ENCODE measurements around the gene JUNB. TPM values are rescaled to one million over a fixed set of nuclear protein-coding genes. Genes with fewer than 3 reads are reported as not detected.

JUNB gene
- total and polyA plus RNA-seq, 2 of the 13 experiments (the other 11 are each of a cell fraction or from before 2014, with no cell fraction given), result 7.7 to 8.2 TPM

DNA sequence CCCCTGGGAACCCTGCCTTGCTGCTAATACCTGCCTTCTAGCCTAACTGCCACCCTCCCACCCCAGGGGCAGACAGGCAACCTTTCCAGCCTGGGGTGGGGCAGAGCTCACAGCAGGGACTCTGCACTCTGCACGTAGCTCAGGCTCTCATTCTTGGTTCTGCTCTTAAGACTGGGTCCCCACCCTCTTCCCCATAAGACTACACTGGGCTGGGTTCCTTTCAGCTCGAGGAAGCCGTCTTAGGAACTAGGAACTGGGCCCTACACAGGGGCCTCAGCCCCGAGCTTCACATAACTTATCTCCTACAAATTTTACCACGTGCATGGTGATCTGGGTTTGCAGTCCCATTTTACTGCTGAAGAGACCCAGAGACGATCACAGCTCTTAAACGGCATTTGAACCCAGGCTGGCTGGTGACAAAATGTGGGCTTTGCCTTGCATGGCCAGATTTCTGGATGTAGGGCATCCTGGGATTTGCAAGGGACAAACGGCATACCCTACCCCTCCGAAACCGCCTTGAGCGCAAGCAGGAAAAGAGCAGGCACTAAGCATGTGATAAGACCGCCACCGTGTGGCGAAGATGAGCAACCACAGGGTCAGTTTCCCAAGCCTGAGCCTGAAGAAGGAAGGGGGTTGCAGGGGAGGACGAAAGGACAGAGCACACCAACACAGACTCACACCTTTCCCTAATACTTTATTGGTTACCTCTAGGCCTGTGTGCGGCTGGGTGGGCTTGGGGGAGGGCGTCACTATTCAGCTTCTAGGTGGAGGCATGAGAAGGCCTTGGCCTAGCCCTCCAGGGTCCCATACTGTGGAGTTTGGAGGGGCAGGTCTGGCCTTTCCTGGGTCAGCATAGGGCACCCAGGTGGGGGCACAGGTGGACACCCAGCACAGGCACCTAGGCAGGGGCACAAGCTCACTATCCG is 5.1 kb downstream of the JUNB start (continued):
- TF ChIP-seq, protein P1, sequence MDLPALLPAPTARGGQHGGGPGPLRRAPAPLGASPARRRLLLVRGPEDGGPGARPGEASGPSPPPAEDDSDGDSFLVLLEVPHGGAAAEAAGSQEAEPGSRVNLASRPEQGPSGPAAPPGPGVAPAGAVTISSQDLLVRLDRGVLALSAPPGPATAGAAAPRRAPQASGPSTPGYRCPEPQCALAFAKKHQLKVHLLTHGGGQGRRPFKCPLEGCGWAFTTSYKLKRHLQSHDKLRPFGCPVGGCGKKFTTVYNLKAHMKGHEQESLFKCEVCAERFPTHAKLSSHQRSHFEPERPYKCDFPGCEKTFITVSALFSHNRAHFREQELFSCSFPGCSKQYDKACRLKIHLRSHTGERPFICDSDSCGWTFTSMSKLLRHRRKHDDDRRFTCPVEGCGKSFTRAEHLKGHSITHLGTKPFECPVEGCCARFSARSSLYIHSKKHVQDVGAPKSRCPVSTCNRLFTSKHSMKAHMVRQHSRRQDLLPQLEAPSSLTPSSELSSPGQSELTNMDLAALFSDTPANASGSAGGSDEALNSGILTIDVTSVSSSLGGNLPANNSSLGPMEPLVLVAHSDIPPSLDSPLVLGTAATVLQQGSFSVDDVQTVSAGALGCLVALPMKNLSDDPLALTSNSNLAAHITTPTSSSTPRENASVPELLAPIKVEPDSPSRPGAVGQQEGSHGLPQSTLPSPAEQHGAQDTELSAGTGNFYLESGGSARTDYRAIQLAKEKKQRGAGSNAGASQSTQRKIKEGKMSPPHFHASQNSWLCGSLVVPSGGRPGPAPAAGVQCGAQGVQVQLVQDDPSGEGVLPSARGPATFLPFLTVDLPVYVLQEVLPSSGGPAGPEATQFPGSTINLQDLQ (CRISPR knock-in tag; IDR thresholded peaks at IDR 0.05), result no peak
- TF ChIP-seq, protein P2, sequence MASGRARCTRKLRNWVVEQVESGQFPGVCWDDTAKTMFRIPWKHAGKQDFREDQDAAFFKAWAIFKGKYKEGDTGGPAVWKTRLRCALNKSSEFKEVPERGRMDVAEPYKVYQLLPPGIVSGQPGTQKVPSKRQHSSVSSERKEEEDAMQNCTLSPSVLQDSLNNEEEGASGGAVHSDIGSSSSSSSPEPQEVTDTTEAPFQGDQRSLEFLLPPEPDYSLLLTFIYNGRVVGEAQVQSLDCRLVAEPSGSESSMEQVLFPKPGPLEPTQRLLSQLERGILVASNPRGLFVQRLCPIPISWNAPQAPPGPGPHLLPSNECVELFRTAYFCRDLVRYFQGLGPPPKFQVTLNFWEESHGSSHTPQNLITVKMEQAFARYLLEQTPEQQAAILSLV (CRISPR knock-in tag; IDR thresholded peaks at IDR 0.05; ENCODE audit: borderline replicate concordance), result 0 out of 2 replicates have a peak, but pooled peaks have one; percentile 23
- peak; percentile 47; the same call in 1 of the 2 replicates for TF ChIP-seq ZNF563 (CRISPR knock-in tag; IDR thresholded peaks at IDR 0.05)
- TF ChIP-seq, protein P3, sequence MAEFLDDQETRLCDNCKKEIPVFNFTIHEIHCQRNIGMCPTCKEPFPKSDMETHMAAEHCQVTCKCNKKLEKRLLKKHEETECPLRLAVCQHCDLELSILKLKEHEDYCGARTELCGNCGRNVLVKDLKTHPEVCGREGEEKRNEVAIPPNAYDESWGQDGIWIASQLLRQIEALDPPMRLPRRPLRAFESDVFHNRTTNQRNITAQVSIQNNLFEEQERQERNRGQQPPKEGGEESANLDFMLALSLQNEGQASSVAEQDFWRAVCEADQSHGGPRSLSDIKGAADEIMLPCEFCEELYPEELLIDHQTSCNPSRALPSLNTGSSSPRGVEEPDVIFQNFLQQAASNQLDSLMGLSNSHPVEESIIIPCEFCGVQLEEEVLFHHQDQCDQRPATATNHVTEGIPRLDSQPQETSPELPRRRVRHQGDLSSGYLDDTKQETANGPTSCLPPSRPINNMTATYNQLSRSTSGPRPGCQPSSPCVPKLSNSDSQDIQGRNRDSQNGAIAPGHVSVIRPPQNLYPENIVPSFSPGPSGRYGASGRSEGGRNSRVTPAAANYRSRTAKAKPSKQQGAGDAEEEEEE (CRISPR knock-in tag; IDR thresholded peaks at IDR 0.05; ENCODE audit: borderline replicate concordance), result no peak; the same call in 1 of the 2 replicates
- TF ChIP-seq, protein P4, sequence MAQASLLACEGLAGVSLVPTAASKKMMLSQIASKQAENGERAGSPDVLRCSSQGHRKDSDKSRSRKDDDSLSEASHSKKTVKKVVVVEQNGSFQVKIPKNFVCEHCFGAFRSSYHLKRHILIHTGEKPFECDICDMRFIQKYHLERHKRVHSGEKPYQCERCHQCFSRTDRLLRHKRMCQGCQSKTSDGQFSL (CRISPR knock-in tag; IDR thresholded peaks at IDR 0.05), result 0 out of 2 replicates have a peak, but pooled peaks have one; percentile 49
- no peak for TF ChIP-seq MTA1 (CRISPR knock-in tag; IDR thresholded peaks at IDR 0.05; ENCODE audit: borderline replicate concordance)
- no peak for TF ChIP-seq SRSF9 (IDR thresholded peaks at IDR 0.05; ENCODE audit: borderline replicate concordance, insufficient read depth, low read depth, low read length, poor library complexity, severe bottlenecking)
- no peak for TF ChIP-seq ZNF670 (CRISPR knock-in tag; IDR thresholded peaks at IDR 0.05; ENCODE audit: borderline replicate concordance)
- TF ChIP-seq ZNF841 (CRISPR knock-in tag; IDR thresholded peaks at IDR 0.05; ENCODE audit: borderline replicate concordance), result no peak
- no peak for TF ChIP-seq TRIM24 (CRISPR knock-in tag; IDR thresholded peaks at IDR 0.05)
- TF ChIP-seq ZNF7 (CRISPR knock-in tag; IDR thresholded peaks at IDR 0.05), result no peak
- peak; percentile 67; the same call in 1 of the 2 replicates for TF ChIP-seq IRF2 (CRISPR knock-in tag; IDR thresholded peaks at IDR 0.05)
- TF ChIP-seq ZNF44 (CRISPR knock-in tag; IDR thresholded peaks at IDR 0.05), result no peak
- no peak for TF ChIP-seq ZNF598 (CRISPR knock-in tag; IDR thresholded peaks at IDR 0.05; ENCODE audit: borderline replicate concordance)
- peak; percentile 88; the same call in 1 of the 2 replicates for TF ChIP-seq KDM3A (CRISPR knock-in tag; IDR thresholded peaks at IDR 0.05; ENCODE audit: low read depth)
- no peak for TF ChIP-seq ZFP36 (IDR thresholded peaks at IDR 0.05; ENCODE audit: borderline replicate concordance, low read depth, low read length, partially characterized antibody)
- TF ChIP-seq ZNF652 (CRISPR knock-in tag; IDR thresholded peaks at IDR 0.05; ENCODE audit: borderline replicate concordance, low read depth), result no peak
- TF ChIP-seq ZNF232 (CRISPR knock-in tag; IDR thresholded peaks at IDR 0.05; ENCODE audit: borderline replicate concordance), result no peak
- TF ChIP-seq, protein P5, sequence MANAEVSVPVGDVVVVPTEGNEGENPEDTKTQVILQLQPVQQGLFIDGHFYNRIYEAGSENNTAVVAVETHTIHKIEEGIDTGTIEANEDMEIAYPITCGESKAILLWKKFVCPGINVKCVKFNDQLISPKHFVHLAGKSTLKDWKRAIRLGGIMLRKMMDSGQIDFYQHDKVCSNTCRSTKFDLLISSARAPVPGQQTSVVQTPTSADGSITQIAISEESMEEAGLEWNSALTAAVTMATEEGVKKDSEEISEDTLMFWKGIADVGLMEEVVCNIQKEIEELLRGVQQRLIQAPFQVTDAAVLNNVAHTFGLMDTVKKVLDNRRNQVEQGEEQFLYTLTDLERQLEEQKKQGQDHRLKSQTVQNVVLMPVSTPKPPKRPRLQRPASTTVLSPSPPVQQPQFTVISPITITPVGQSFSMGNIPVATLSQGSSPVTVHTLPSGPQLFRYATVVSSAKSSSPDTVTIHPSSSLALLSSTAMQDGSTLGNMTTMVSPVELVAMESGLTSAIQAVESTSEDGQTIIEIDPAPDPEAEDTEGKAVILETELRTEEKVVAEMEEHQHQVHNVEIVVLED (CRISPR knock-in tag; IDR thresholded peaks at IDR 0.05; ENCODE audit: borderline replicate concordance), result peak; percentile 48; the same call in 1 of the 2 replicates
- peak; percentile 30; the same call in 1 of the 2 replicates for TF ChIP-seq RXRB (CRISPR knock-in tag; IDR thresholded peaks at IDR 0.05; ENCODE audit: borderline replicate concordance)

Measured in HepG2 (cell line).